Stromal cell of bone marrow (primary cell): ENCODE measurements around the gene SLC48A1.

ENCODE experiments used
- DNase-seq: peaks from one replicate; pipeline ENCODE4 v3.0.0-alpha.2; 2012; ENCODE audit warnings: low read depth

Gene SLC48A1

GRCh38 chr12:47778881-47779280 is 5.8 kb downstream of the SLC48A1 start:
- DNase-seq, result no peak

- peak; percentile 69 for DNase-seq
These were observed 6.4 kb downstream of the SLC48A1 start for GRCh38 chr12:47779301-47779942.

- no peak for DNase-seq
These were observed 7.0 kb downstream of the SLC48A1 start for GRCh38 chr12:47779943-47780504.

- no peak for DNase-seq
These were observed 8.7 kb downstream of the SLC48A1 start for GRCh38 chr12:47781479-47782371.

- no peak for DNase-seq
These were observed 9.3 kb downstream of the SLC48A1 start for GRCh38 chr12:47782372-47782770.

GRCh38 chr12:47783024-47783755 is 10.2 kb downstream of the SLC48A1 start:
- DNase-seq, result no peak

GRCh38 chr12:47783821-47784819 is 11.1 kb downstream of the SLC48A1 start:
- DNase-seq, result no peak

- DNase-seq, result no peak
These were observed 12.2 kb downstream of the SLC48A1 start for GRCh38 chr12:47785036-47785886.

- no peak for DNase-seq
These were observed 13.0 kb downstream of the SLC48A1 start for GRCh38 chr12:47785887-47786661.

- DNase-seq, result no peak
These were observed 13.7 kb downstream of the SLC48A1 start for GRCh38 chr12:47786662-47787280.

GRCh38 chr12:47787596-47788319 is 14.7 kb downstream of the SLC48A1 start:
- no peak for DNase-seq

- no peak for DNase-seq
These were observed 16.1 kb downstream of the SLC48A1 start for GRCh38 chr12:47789141-47789540.

GRCh38 chr12:47789712-47790489 is 16.9 kb downstream of the SLC48A1 start:
- no peak for DNase-seq

- no peak for DNase-seq
These were observed 17.8 kb downstream of the SLC48A1 start for GRCh38 chr12:47790676-47791350.

- DNase-seq, result no peak
These were observed 18.3 kb downstream of the SLC48A1 start for GRCh38 chr12:47791351-47791746.

- DNase-seq, result no peak
These were observed 18.8 kb downstream of the SLC48A1 start for GRCh38 chr12:47791874-47792273.
